Measurements from ENCODE around the gene CADM2.

Gene CADM2

DNA sequence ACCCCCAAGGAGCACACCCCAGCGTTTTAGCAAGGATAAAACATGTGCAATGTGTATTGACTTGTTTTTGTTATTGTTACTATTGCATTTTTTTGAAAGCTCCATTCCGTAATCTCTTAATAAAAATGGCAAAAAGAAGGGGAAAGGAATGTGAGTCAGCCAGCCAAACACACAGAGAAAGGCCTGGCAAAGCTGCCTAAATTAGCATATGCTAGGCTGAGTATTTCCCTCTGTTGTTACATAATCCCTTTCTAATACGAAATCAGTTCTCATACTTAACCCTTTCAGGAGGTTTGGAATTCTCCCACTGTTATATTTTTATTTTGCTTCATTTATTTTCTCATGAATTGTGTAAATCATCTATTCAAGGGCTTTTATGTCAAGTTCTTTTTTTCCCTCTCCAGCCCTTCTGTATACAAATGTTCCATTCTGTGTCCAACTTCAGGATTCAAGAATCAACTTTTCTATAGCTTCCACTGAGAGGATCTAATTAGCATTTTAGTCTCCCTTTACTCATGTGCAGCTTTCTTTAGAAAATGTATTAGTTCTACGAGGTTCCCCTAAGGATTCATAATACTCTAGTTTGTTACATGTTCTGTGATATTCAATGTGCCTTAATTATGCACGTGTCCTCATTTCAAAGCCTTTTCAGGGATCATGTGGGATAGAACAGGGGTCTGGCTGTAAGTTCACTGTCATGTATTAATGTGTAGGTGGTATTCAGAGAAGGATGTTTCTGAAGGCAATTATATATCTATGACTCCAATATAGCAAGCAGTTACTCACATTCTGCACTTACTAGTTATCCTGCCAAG lies 9.2 kb downstream of the CADM2 start:
- H3K9me3 Mint-ChIP-seq, result no peaks in the 10 kb centered on the region
- H3K4me1 Mint-ChIP-seq (ENCODE audit: low read depth), result no peaks in the 10 kb centered on the region
- no peaks in the 10 kb centered on the region for H3K27me3 Mint-ChIP-seq
- no peak overlapping the region for H3K27ac Mint-ChIP-seq
- H3K36me3 Mint-ChIP-seq (ENCODE audit: low read depth), result no peaks in the 10 kb centered on the region
- intact Hi-C loops (cut with micrococcal nuclease), result no loop called here
- no peak overlapping the region for H3K4me3 Mint-ChIP-seq

DNA sequence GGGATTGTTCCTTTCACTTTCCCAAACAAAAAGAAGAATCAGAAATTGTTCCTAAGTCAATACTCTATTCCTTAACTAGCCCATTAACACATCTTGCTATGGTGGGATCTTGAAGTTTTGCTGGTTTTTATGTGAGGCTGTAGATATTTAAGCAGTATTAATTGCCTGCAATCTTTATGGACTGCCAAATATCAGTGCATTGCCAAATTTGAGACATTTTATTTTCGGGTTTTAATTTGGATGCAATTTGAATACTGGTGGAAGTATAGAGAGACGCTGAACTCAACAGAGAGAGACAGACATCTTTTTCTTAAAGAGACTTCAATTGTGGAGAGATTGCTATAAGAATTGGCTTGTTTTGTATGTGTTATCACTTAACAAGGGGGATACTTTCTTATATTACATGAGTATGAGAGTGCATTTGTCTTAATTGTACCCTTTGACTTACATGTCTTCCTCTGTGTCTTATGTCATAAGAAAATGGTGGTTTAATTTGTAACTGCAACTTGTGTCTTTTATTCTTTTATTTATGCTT lies 10.0 kb downstream of the CADM2 start:
- intact Hi-C loops (cut with micrococcal nuclease), result no loop called here

DNA sequence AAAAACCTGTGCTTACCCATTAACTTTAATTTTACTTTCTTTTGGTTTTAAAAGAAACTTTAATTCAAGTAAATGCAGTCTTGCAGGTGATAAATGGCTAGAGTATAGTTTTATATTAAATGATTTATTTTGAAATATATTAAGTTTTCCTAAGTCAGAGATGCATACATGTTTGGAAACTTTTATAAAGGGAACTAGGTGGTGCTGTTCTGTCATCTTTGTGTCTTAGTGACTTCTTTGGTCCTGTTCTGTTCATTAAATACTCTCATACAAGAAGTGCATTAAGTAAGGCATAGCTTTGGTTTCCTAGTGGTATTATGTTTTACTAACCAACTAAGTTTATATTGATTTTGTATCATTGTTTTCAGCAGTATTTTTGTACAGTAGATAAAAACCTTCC lies 15.6 kb downstream of the CADM2 start:
- intact Hi-C loops (cut with micrococcal nuclease), result no loop called here
- H3K27me3 Mint-ChIP-seq, result no peaks in the 10 kb centered on the region
- no peaks in the 10 kb centered on the region for H3K36me3 Mint-ChIP-seq (ENCODE audit: low read depth)
- no peaks in the 10 kb centered on the region for H3K9me3 Mint-ChIP-seq
- no peak overlapping the region for H3K27ac Mint-ChIP-seq
- no peaks in the 10 kb centered on the region for H3K4me1 Mint-ChIP-seq (ENCODE audit: low read depth)
- no peak overlapping the region for H3K4me3 Mint-ChIP-seq

More for the DNA sequence above, 10.0 kb downstream of the CADM2 start:
- Mint-ChIP-seq H3K27ac (no peak overlapping the region), H3K27me3 (no peaks in the 10 kb centered on the region), H3K4me3 (no peak overlapping the region), H3K4me1 (ENCODE audit: low read depth) (no peaks in the 10 kb centered on the region), H3K9me3 (no peaks in the 10 kb centered on the region), H3K36me3 (ENCODE audit: low read depth) (no peaks in the 10 kb centered on the region)

DNA sequence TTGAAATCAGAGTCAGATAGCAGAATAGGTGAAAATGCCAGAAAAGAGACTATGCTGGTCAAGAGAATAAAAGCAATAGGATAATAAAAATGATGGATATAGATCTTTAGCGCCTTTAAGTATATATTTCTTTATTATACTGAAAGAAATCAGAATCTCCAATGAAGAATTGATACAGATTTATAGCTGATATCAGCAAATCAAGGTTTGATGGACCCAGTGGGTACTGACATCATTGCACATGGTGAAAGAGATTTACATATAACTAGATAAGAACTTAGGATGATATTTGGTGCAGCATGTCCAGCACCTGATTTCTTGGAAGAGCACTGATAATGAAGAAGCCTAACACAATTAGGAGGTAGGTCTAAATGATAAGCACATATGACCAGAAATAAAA lies 18.2 kb downstream of the CADM2 start:
- no peaks in the 10 kb centered on the region for H3K4me1 Mint-ChIP-seq (ENCODE audit: low read depth)
- no peak overlapping the region for H3K27ac Mint-ChIP-seq
- H3K36me3 Mint-ChIP-seq (ENCODE audit: low read depth), result no peaks in the 10 kb centered on the region
- H3K4me3 Mint-ChIP-seq, result no peak overlapping the region
- H3K9me3 Mint-ChIP-seq, result no peaks in the 10 kb centered on the region
- no peaks in the 10 kb centered on the region for H3K27me3 Mint-ChIP-seq
- intact Hi-C loops (cut with micrococcal nuclease), result no loop called here

DNA sequence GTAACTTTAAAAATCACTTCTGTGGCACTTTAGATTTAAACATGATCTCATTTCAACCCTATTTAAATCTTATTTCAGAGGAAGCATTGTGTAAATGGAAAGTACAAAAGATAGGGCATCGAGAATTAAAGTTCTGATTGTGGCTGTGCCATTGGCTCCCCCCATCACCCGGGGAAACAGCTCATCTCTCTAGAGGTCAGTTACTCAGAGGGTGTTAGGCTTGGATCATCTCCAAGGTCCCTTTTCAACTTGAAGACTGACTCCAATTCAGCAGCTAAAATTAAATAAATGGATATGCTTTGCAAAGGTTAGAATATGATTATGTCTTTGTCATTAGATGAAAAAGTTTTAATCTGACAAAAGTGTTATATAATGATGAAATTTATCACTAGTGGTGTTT lies 20.1 kb downstream of the CADM2 start:
- Mint-ChIP-seq H3K27me3 (no peaks in the 10 kb centered on the region), H3K9me3 (no peaks in the 10 kb centered on the region), H3K36me3 (ENCODE audit: low read depth) (no peaks in the 10 kb centered on the region), H3K4me3 (no peak overlapping the region), H3K4me1 (ENCODE audit: low read depth) (no peaks in the 10 kb centered on the region), H3K27ac (no peak overlapping the region)
- intact Hi-C loops (cut with micrococcal nuclease), result no loop called here

DNA sequence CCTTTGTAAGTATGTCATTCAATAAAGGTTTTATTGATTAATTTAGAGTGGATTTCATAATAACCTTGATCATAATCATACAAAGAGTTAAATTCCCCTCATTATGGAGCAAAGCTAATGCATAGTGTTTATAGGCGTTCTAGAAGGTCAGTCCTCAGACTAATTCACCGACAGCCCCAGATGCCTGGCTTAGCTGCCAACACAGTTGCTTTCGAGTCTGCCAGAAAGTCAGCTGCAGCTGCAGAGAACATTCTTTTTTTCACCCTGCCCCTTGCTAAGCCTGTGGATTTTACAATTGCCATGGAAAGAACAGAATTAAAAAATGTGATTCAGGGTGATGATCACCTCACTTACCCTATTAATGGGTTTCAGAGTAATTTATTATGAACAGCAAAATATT lies 21.2 kb downstream of the CADM2 start:
- Mint-ChIP-seq H3K4me3 (no peak overlapping the region), H3K9me3 (no peaks in the 10 kb centered on the region), H3K4me1 (ENCODE audit: low read depth) (no peaks in the 10 kb centered on the region), H3K27me3 (no peaks in the 10 kb centered on the region), H3K36me3 (ENCODE audit: low read depth) (no peaks in the 10 kb centered on the region), H3K27ac (no peak overlapping the region)
- intact Hi-C loops (cut with micrococcal nuclease), result no loop called here

DNA sequence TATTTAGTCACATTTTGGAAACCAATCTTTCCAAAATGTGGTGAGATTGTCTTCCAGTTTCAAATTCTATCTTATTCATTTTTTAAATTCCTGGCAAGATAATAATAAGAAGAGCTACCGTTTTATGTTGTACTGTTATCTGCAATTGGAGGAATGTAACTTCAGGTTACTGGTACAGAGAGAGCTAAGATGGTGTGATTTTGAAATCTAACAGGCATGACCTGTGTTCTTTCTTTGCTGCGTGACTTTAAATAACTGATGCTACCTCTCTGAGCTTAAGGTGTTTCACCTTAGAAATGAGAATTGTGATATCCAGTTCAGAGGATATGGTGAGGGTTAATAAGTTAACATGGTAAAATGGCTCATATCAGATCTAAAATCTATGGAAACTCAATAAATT lies 21.7 kb downstream of the CADM2 start:
- Mint-ChIP-seq H3K9me3 (no peaks in the 10 kb centered on the region), H3K36me3 (ENCODE audit: low read depth) (no peaks in the 10 kb centered on the region), H3K4me1 (ENCODE audit: low read depth) (no peaks in the 10 kb centered on the region), H3K4me3 (no peak overlapping the region), H3K27ac (no peak overlapping the region), H3K27me3 (no peaks in the 10 kb centered on the region)
- intact Hi-C loops (cut with micrococcal nuclease), result no loop called here

DNA sequence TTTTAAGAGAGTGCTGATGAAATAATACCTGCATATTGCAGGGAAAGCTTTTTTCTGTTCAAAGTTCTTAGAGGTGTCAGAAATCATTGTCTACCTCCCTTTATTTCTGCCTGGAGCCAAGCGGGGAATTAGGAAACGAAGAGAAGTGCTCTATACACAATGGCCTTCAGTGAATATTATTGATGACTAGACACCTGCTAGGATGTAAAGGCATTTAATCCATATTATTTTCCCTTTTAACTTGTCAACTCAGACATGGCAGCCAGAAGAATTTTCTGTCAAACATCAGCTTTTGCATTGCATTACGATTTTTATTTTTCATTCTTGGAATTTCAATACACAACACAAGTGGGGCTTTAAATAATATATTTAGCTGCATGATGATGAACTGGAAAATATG lies 24.7 kb downstream of the CADM2 start:
- intact Hi-C loops (cut with micrococcal nuclease), result no loop called here
- H3K4me3 Mint-ChIP-seq, result no peak overlapping the region
- H3K36me3 Mint-ChIP-seq (ENCODE audit: low read depth), result no peaks in the 10 kb centered on the region
- no peak overlapping the region for H3K27ac Mint-ChIP-seq
- no peaks in the 10 kb centered on the region for H3K9me3 Mint-ChIP-seq
- no peaks in the 10 kb centered on the region for H3K4me1 Mint-ChIP-seq (ENCODE audit: low read depth)
- H3K27me3 Mint-ChIP-seq, result no peaks in the 10 kb centered on the region

DNA sequence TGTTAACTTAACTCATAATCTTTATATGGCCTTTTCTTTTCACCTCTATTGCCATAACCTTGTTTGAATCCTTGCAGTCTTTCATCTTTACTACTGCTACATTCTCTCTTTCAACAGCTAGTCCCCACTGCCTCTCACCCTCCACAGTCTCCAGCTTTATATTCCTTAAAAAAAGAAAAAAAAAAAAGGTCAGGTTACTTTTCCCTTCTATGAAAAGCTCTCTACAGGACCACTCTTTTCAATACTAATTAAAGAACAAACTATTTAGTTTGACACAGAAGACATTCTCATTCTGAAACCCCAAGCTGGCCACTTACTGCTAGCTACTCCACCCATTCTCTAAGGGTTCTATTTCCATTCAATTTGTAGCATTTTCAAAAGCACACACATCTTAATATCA lies 25.6 kb downstream of the CADM2 start:
- no peaks in the 10 kb centered on the region for H3K36me3 Mint-ChIP-seq (ENCODE audit: low read depth)
- H3K9me3 Mint-ChIP-seq, result no peaks in the 10 kb centered on the region
- no peaks in the 10 kb centered on the region for H3K27me3 Mint-ChIP-seq
- H3K27ac Mint-ChIP-seq, result no peak overlapping the region
- no peak overlapping the region for H3K4me3 Mint-ChIP-seq
- intact Hi-C loops (cut with micrococcal nuclease), result no loop called here
- no peaks in the 10 kb centered on the region for H3K4me1 Mint-ChIP-seq (ENCODE audit: low read depth)

DNA sequence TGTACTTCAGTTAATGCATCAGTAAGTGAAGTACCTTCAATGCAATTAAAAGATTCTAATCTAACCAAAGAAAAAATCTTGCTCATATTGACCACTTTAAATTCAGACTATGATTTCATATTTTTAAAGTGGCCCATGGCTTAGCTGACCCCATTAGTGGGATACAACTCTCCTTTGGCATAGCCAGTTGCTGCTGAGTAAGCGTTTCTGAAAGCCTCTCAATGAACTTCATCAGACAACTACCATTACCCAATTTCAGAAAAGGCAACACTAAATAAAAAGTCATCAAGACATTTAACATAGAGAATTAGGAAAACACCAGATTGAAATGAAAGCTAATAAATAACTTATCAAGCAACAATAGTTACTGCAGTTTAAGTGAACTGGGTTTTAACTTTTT lies 27.0 kb downstream of the CADM2 start:
- intact Hi-C loops (cut with micrococcal nuclease), result no loop called here
- no peaks in the 10 kb centered on the region for H3K36me3 Mint-ChIP-seq (ENCODE audit: low read depth)
- no peak overlapping the region for H3K4me3 Mint-ChIP-seq
- H3K9me3 Mint-ChIP-seq, result no peaks in the 10 kb centered on the region
- H3K27ac Mint-ChIP-seq, result no peak overlapping the region
- no peaks in the 10 kb centered on the region for H3K4me1 Mint-ChIP-seq (ENCODE audit: low read depth)
- no peaks in the 10 kb centered on the region for H3K27me3 Mint-ChIP-seq

DNA sequence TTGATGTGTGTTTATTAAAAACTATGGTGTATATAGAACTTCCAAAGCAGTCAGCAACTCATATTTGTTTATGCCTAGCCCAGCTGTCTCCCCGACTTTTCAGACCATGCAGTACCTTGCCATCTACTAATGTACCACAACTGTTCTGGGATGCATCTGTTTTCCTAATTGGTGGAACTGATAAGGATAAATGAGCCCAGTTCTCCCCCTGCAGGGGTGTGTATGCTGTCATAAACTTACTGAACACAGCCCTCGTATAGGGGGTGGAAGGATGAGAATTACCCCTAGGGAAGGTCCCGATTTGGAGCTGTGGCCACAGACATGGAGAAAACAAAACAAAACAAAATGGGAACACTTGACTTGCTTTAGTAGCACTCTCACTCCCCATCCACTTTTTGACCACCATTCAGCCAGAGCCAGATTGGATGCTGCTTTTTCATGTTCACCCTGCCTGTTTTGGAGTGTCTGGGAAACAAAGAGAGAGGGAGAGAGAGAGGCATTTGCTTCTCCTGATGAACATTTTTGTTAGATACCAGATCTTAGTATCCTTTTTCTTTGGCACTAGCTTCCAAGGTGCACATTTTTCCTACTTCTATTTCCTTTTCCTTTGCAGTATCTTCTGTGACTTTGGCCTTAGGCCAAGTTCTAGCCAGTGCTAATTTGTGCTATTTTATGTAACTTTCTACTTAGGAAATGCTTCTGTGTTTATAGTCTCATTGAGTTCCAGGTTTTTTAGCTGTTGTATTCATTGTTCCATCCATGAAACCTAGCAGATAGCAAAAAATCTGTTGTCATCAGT lies 29.1 kb downstream of the CADM2 start:
- Mint-ChIP-seq H3K4me3 (no peak overlapping the region), H3K9me3 (no peaks in the 10 kb centered on the region), H3K27me3 (no peaks in the 10 kb centered on the region), H3K27ac (no peak overlapping the region), H3K4me1 (ENCODE audit: low read depth) (no peaks in the 10 kb centered on the region), H3K36me3 (ENCODE audit: low read depth) (no peaks in the 10 kb centered on the region)
- intact Hi-C loops (cut with micrococcal nuclease), result no loop called here

DNA sequence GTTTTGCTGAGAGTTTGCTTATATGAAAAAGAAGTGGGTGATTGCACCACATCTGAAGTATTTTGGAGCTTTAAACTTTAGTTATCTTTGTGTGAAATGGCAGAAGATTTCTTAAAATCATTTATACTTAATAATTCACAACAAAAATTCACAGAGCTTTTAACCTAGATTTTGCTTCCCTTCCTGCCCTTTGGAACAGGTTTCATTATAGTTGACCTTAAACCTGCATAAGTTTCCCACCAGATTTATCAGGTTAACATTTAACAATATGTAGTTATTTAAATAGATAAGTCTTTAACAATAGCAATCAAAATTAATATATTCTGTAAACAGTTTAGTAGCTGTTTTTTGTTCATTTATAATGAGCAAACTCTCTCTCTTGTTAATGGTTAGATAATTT lies 30.3 kb downstream of the CADM2 start:
- H3K4me3 Mint-ChIP-seq, result no peak overlapping the region
- H3K27me3 Mint-ChIP-seq, result no peaks in the 10 kb centered on the region
- no peaks in the 10 kb centered on the region for H3K9me3 Mint-ChIP-seq
- H3K27ac Mint-ChIP-seq, result no peak overlapping the region
- no peaks in the 10 kb centered on the region for H3K36me3 Mint-ChIP-seq (ENCODE audit: low read depth)
- intact Hi-C loops (cut with micrococcal nuclease), result no loop called here
- no peaks in the 10 kb centered on the region for H3K4me1 Mint-ChIP-seq (ENCODE audit: low read depth)

DNA sequence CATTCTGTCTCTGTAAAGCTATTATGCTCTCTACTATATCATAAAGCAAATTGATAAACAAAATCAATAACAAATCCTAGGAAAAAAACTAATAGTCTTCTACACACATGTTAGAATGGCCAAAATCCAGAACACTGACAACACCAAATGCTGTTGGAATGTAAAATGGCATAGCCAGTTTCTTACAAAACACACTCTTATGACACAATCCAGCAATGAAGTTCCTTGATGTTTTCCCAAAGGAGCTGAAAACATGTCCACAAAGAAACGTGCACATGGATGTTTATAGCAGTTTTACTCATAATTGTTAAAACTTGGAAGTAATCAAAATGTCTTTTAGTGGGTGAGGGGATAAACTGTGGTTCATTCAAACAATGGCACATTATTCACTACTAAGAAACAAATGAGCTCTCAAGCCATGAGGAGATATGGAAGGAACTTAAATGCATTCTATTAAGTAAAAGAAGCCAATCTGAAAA lies 32.7 kb downstream of the CADM2 start:
- no peak overlapping the region for H3K4me3 Mint-ChIP-seq
- no peaks in the 10 kb centered on the region for H3K36me3 Mint-ChIP-seq (ENCODE audit: low read depth)
- no peak overlapping the region for H3K27ac Mint-ChIP-seq
- intact Hi-C loops (cut with micrococcal nuclease), result no loop called here
- no peaks in the 10 kb centered on the region for H3K27me3 Mint-ChIP-seq
- no peaks in the 10 kb centered on the region for H3K4me1 Mint-ChIP-seq (ENCODE audit: low read depth)
- no peaks in the 10 kb centered on the region for H3K9me3 Mint-ChIP-seq

DNA sequence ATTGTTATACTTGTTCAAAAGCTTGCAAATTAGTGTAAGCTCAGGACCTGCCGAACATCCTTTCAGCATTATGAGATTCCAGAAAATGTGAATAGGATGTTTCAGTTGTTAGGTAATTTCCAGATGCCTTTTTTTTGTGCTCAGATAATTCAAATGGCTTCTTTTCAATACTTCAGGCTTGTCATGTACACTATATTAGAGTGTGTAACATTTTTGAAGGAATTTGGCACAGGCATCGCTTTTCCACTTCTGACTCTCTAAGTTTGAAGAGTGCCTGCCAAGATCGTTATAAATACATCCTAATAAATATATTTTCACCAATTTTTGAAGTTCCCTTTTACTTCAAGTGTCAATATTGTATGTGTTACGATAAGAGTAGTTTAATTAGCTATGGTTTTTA lies 35.2 kb downstream of the CADM2 start:
- intact Hi-C loops (cut with micrococcal nuclease), result no loop called here
- Mint-ChIP-seq H3K4me3 (no peak overlapping the region), H3K27ac (no peak overlapping the region), H3K36me3 (ENCODE audit: low read depth) (no peaks in the 10 kb centered on the region), H3K27me3 (no peaks in the 10 kb centered on the region), H3K4me1 (ENCODE audit: low read depth) (no peaks in the 10 kb centered on the region), H3K9me3 (no peaks in the 10 kb centered on the region)

Data from dendritic cell treated with granulocyte-macrophage colony-stimulating factor and Interleukin-4, amounts not matched to agents 40 ng/mL and 50 ng/mL, for 4 days (primary cell).